A673 (cell line): ENCODE data around the gene MYO1E.
"Not testable (repeated sequence)": the region's sequence is repeated elsewhere in the genome, so short reads cannot be mapped to it uniquely, and the experiment has no call there.

Experiments used
- EZH2 ChIP-seq: fragments of 200-600 bp; sonication (generic); IDR thresholded peaks from 2 replicates; pipeline ENCODE4 v1.6.1; 2017; ENCODE audit warnings: borderline replicate concordance, low read depth, mild to moderate bottlenecking, mixed read lengths, antibody characterized with exemption, low read length; ENCODE audit not compliant: poor library complexity, severe bottlenecking
- TF ChIP-seq, protein P1 (sequence below): fragments of 300-800, 200-600 bp; sonication (generic); conservative IDR thresholded peaks from 2 replicates; pipeline ENCODE4 v1.5.1; 2017; ENCODE audit warnings: low read depth, mild to moderate bottlenecking, antibody characterized with exemption, low read length, moderate library complexity, mixed read lengths

DNA sequence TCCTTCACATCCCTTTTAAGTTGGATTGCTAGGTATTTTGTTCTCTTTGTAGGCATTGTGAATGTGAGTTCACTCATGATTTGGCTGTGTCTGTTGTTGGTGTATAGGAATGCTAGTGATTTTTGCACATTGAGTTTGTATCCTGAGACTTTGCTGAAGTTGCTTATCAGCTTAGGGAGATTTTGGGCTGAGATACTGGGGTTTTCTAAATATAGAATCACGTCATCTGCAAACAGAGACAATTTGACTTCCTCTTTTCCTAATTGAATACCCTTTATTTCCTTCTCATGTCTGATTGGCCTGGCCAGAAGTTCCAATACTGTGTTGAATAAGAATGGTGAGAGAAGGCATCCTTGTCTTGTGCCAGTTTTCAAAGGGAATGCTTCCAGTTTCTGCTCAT, 245.4 kb downstream of the MYO1E start:
- TF ChIP-seq, protein P1, sequence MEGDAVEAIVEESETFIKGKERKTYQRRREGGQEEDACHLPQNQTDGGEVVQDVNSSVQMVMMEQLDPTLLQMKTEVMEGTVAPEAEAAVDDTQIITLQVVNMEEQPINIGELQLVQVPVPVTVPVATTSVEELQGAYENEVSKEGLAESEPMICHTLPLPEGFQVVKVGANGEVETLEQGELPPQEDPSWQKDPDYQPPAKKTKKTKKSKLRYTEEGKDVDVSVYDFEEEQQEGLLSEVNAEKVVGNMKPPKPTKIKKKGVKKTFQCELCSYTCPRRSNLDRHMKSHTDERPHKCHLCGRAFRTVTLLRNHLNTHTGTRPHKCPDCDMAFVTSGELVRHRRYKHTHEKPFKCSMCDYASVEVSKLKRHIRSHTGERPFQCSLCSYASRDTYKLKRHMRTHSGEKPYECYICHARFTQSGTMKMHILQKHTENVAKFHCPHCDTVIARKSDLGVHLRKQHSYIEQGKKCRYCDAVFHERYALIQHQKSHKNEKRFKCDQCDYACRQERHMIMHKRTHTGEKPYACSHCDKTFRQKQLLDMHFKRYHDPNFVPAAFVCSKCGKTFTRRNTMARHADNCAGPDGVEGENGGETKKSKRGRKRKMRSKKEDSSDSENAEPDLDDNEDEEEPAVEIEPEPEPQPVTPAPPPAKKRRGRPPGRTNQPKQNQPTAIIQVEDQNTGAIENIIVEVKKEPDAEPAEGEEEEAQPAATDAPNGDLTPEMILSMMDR, result not testable (repeated sequence)
- not testable (repeated sequence) for TF ChIP-seq EZH2
